HepG2 (cell line): ENCODE results near the gene CLDN20. TPM values are rescaled to one million over a fixed set of nuclear protein-coding genes. Genes with fewer than 3 reads are reported as not detected.

ENCODE experiments used
- CREB1 ChIP-seq, 2 experiments: fragments of 450-650 bp in 1 of 2; IDR thresholded peaks; 2 replicates each; pipeline ENCODE4 v1.6.1; 2016 to 2017; ENCODE audit warnings: control low read depth in 1 of 2, mild to moderate bottlenecking in 1 of 2, missing compliant biosample characterization in 1 of 2, missing genetic modification characterization in 1 of 2
- DPF2 ChIP-seq: sonication (generic); formaldehyde crosslinking; IDR thresholded peaks from 2 replicates; pipeline ENCODE4 v1.4.0; 2020; ENCODE audit warnings: mild to moderate bottlenecking, low read depth, missing genetic modification reagents, borderline replicate concordance
- FOSL1 ChIP-seq: sonication (generic); formaldehyde crosslinking; IDR thresholded peaks from 2 replicates; pipeline ENCODE4 v1.9.0; 2021; ENCODE audit warnings: missing genetic modification reagents, borderline replicate concordance
- KDM3A ChIP-seq: IDR thresholded peaks from 2 replicates; pipeline ENCODE4 v1.6.1; 2018; ENCODE audit warnings: low read depth, missing compliant biosample characterization
- MAFF ChIP-seq: IDR thresholded peaks from 2 replicates; pipeline ENCODE4 v1.6.1; 2011; ENCODE audit warnings: low read depth, low read length, improper control_type of control experiment
- MED13 ChIP-seq: sonication (generic); formaldehyde crosslinking; IDR thresholded peaks from 2 replicates; pipeline ENCODE4 v1.5.0; 2020; ENCODE audit warnings: missing genetic modification reagents
- MTF1 ChIP-seq: sonication (generic); formaldehyde crosslinking; IDR thresholded peaks from 2 replicates; pipeline ENCODE4 v1.5.0; 2020; ENCODE audit warnings: missing genetic modification reagents
- PHB2 ChIP-seq: fragments of 450-650 bp; IDR thresholded peaks from 2 replicates; pipeline ENCODE4 v1.6.1; 2018; ENCODE audit not compliant: partially characterized antibody
- RBAK ChIP-seq: sonication (generic); formaldehyde crosslinking; IDR thresholded peaks from 2 replicates; pipeline ENCODE4 v1.5.1; 2020; ENCODE audit warnings: mild to moderate bottlenecking, missing genetic modification reagents
- SAP130 ChIP-seq: IDR thresholded peaks from 2 replicates; pipeline ENCODE4 v1.6.1; 2016; ENCODE audit warnings: low read depth
- SCMH1 ChIP-seq: sonication (generic); formaldehyde crosslinking; IDR thresholded peaks from 2 replicates; pipeline ENCODE4 v1.9.0; 2021; ENCODE audit warnings: missing genetic modification reagents, mild to moderate bottlenecking, borderline replicate concordance
- ZBTB49 ChIP-seq: sonication (generic); formaldehyde crosslinking; IDR thresholded peaks from 2 replicates; pipeline ENCODE4 v1.4.0; 2020; ENCODE audit warnings: missing genetic modification reagents, borderline replicate concordance
- ZMYM3 ChIP-seq: sonication (generic); formaldehyde crosslinking; IDR thresholded peaks from 2 replicates; pipeline ENCODE4 v1.5.1; 2020; ENCODE audit warnings: mild to moderate bottlenecking, missing genetic modification reagents
- ZNF296 ChIP-seq: sonication (generic); formaldehyde crosslinking; conservative IDR thresholded peaks from 2 replicates; pipeline ENCODE4 v1.5.0; 2020; ENCODE audit warnings: mild to moderate bottlenecking, missing genetic modification reagents
- ZNF580 ChIP-seq: IDR thresholded peaks from 2 replicates; pipeline ENCODE4 v1.6.1; 2016; ENCODE audit warnings: low read depth, borderline replicate concordance
- ZNF772 ChIP-seq: sonication (generic); formaldehyde crosslinking; IDR thresholded peaks from 2 replicates; pipeline ENCODE4 v1.5.0; 2020; ENCODE audit warnings: mild to moderate bottlenecking, missing genetic modification reagents
- ZNF788 ChIP-seq: sonication (generic); formaldehyde crosslinking; IDR thresholded peaks from 2 replicates; pipeline ENCODE4 v1.5.0; 2020; ENCODE audit warnings: mild to moderate bottlenecking, missing genetic modification reagents, borderline replicate concordance
- polyA plus RNA-seq, 8 experiments: library from polyadenylated mRNA; depleted of rRNA in 3 of 8; stranded (reverse) in 7 of 8; unstranded in 1 of 8; fragments of >200 nt; fragmentation: Illumina TruSeq in 4 of 8; extraction: Trizol in 4 of 8; gene quantifications; 2 replicates each; pipeline versions ENCODE4 v1.2.1 to v1.2.3, GENCODE V29; 2011 to 2016; ENCODE audit warnings: low read depth in 4 of 8, missing spikeins in 1 of 8, mixed read lengths in 1 of 8; ENCODE audit not compliant: insufficient read depth in 1 of 8
- total RNA-seq, 5 experiments: library from RNA; depleted of rRNA; stranded (reverse); fragments of >200 nt; fragmentation: Illumina TruSeq; extraction: Trizol; gene quantifications; 2 replicates each; pipeline ENCODE4 v1.2.3, GENCODE V29; 2016; ENCODE audit warnings: low read depth in 1 of 5
- TF ChIP-seq, protein P1 (sequence below): sonication (generic); formaldehyde crosslinking; IDR thresholded peaks from 2 replicates; pipeline ENCODE4 v1.8.0; 2022; ENCODE audit warnings: low read depth, missing genetic modification reagents
- TF ChIP-seq, protein P2 (sequence below): sonication (generic); formaldehyde crosslinking; IDR thresholded peaks from 2 replicates; pipeline ENCODE4 v1.4.0; 2020; ENCODE audit warnings: mild to moderate bottlenecking, missing genetic modification reagents
- TF ChIP-seq, protein P3 (sequence below): sonication (generic); formaldehyde crosslinking; IDR thresholded peaks from 2 replicates; pipeline ENCODE4 v1.8.0; 2022; ENCODE audit warnings: missing genetic modification reagents, mild to moderate bottlenecking, borderline replicate concordance
- TF ChIP-seq, protein P4 (sequence below): sonication (generic); formaldehyde crosslinking; IDR thresholded peaks from 2 replicates; pipeline ENCODE4 v1.5.0; 2020; ENCODE audit warnings: mild to moderate bottlenecking, low read depth, missing genetic modification reagents, borderline replicate concordance
- TF ChIP-seq, protein P5 (sequence below): sonication (generic); formaldehyde crosslinking; IDR thresholded peaks from 2 replicates; pipeline ENCODE4 v1.4.0; 2020; ENCODE audit warnings: mild to moderate bottlenecking, missing genetic modification reagents

The CLDN20 gene
- total and polyA plus RNA-seq, 2 of the 13 experiments (the other 11 are each of a cell fraction or from before 2014, with no cell fraction given) = not detected

DNA sequence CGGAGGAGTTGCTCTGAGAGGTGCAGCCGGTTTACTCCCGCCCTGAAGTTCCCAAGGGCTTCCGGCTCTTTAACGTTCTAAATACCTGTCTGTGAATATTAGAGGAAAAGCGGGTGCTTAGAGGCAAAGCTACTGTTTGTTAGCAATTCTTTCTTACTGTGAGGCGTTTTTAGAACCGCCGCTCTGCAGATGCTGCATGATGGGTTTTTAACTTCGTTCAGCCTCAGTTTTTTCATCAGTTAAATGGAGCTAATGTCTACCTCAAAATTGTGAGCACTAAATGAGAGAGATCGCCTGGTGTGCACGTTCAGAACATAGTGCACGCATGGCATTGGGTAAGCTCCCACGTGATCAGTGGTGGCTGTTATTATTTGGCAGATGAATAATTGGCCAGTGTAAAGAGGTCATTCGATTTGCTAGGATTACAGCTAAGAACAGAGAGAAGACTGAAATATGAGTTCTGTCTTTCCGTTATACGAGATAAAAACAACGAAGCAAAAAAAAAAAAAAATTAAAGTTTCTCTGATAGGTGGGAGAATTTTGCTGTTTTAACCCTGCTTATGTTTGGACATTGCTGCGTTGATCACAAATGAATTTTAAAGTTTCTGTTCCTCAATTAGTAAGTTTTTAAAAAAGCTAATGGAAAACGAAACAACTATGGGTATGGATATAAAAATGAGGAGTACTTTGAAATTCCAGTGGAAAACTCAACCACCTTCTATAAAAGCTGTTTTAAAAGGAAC lies 51.1 kb downstream of the CLDN20 start (continued):
- TF ChIP-seq MED13 (CRISPR knock-in tag) (no peak), SCMH1 (CRISPR knock-in tag) (no peak), KDM3A (CRISPR knock-in tag) (0 out of 2 replicates have a peak, but pooled peaks have one; percentile 68), ZNF580 (peak; percentile 20; the same call in 1 of the 2 replicates), ZNF772 (CRISPR knock-in tag) (peak; percentile 61; the same call in 1 of the 2 replicates), MAFF (0 out of 2 replicates have a peak, but pooled peaks have one; percentile 1), FOSL1 (CRISPR knock-in tag) (no peak), CREB1 (IDR thresholded peaks at IDR 0.05) (no peak), CREB1 (CRISPR knock-in tag; IDR thresholded peaks at IDR 0.05) (no peak; the same call in none of the 2 replicates), RBAK (CRISPR knock-in tag) (no peak), PHB2 (no peak), DPF2 (CRISPR knock-in tag) (0 out of 2 replicates have a peak, but pooled peaks have one; percentile 26), ZNF788 (CRISPR knock-in tag) (no peak; the same call in 1 of the 2 replicates), ZBTB49 (CRISPR knock-in tag) (peak; percentile 57; the same call in 1 of the 2 replicates), MTF1 (CRISPR knock-in tag) (peak; percentile 76; the same call in 1 of the 2 replicates), ZNF296 (CRISPR knock-in tag) (no peak), ZMYM3 (CRISPR knock-in tag) (peak; percentile 99), SAP130 (CRISPR knock-in tag) (peak; percentile 15; the same call in 1 of the 2 replicates)
- TF ChIP-seq, protein P1, sequence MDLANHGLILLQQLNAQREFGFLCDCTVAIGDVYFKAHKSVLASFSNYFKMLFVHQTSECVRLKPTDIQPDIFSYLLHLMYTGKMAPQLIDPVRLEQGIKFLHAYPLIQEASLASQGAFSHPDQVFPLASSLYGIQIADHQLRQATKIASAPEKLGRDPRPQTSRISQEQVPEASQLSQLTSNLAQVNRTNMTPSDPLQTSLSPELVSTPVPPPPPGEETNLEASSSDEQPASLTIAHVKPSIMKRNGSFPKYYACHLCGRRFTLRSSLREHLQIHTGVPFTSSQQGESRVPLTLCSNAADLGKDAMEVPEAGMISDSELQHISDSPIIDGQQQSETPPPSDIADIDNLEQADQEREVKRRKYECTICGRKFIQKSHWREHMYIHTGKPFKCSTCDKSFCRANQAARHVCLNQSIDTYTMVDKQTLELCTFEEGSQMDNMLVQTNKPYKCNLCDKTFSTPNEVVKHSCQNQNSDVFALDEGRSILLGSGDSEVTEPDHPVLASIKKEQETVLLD = no peak; the same call in 1 of the 2 replicates
- TF ChIP-seq, protein P2, sequence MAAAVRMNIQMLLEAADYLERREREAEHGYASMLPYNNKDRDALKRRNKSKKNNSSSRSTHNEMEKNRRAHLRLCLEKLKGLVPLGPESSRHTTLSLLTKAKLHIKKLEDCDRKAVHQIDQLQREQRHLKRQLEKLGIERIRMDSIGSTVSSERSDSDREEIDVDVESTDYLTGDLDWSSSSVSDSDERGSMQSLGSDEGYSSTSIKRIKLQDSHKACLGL = no peak
- TF ChIP-seq, protein P3, sequence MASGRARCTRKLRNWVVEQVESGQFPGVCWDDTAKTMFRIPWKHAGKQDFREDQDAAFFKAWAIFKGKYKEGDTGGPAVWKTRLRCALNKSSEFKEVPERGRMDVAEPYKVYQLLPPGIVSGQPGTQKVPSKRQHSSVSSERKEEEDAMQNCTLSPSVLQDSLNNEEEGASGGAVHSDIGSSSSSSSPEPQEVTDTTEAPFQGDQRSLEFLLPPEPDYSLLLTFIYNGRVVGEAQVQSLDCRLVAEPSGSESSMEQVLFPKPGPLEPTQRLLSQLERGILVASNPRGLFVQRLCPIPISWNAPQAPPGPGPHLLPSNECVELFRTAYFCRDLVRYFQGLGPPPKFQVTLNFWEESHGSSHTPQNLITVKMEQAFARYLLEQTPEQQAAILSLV = no peak
- TF ChIP-seq, protein P4, sequence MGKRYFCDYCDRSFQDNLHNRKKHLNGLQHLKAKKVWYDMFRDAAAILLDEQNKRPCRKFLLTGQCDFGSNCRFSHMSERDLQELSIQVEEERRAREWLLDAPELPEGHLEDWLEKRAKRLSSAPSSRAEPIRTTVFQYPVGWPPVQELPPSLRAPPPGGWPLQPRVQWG (CRISPR knock-in tag) = no peak
- TF ChIP-seq, protein P5, sequence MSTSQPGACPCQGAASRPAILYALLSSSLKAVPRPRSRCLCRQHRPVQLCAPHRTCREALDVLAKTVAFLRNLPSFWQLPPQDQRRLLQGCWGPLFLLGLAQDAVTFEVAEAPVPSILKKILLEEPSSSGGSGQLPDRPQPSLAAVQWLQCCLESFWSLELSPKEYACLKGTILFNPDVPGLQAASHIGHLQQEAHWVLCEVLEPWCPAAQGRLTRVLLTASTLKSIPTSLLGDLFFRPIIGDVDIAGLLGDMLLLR (CRISPR knock-in tag) = peak; percentile 17; the same call in 1 of the 2 replicates
